ENCODE results near the gene TMPRSS4.
A peak's percentile ranks its signal among the peaks of the same experiment; 100 is the strongest.

The TMPRSS4 gene

GRCh38 chr11:118138839-118139420 is 62.1 kb downstream of the TMPRSS4 start:
- no peak for DNase-seq

- no peak for DNase-seq
Observed at GRCh38 chr11:118139578-118139977, 62.7 kb downstream of the TMPRSS4 start.

GRCh38 chr11:118142081-118142480 is 65.2 kb downstream of the TMPRSS4 start:
- DNase-seq: peak; percentile 10

GRCh38 chr11:118142809-118143208 is 65.9 kb downstream of the TMPRSS4 start:
- DNase-seq: peak; percentile 72

GRCh38 chr11:118143661-118144185 is 66.8 kb downstream of the TMPRSS4 start:
- DNase-seq: no peak

- no peak for DNase-seq
Observed at GRCh38 chr11:118144301-118145268, 67.7 kb downstream of the TMPRSS4 start.

- peak; percentile 79 for DNase-seq
Observed at GRCh38 chr11:118145285-118146227, 68.7 kb downstream of the TMPRSS4 start.

- no peak for DNase-seq
Observed at GRCh38 chr11:118146554-118146953, 69.7 kb downstream of the TMPRSS4 start.

- no peak for DNase-seq
Observed at GRCh38 chr11:118147502-118147901, 70.6 kb downstream of the TMPRSS4 start.

GRCh38 chr11:118148240-118148639 is 71.4 kb downstream of the TMPRSS4 start:
- DNase-seq: no peak

- DNase-seq: no peak
Observed at GRCh38 chr11:118148856-118149255, 72.0 kb downstream of the TMPRSS4 start.

GRCh38 chr11:118149493-118149892 is 72.6 kb downstream of the TMPRSS4 start:
- no peak for DNase-seq

- no peak for DNase-seq
Observed at GRCh38 chr11:118151431-118151830, 74.6 kb downstream of the TMPRSS4 start.

- DNase-seq: no peak
Observed at GRCh38 chr11:118152020-118152551, 75.2 kb downstream of the TMPRSS4 start.

GRCh38 chr11:118152552-118153471 is 75.9 kb downstream of the TMPRSS4 start, which contains the start of gene SCN4B:
Gene SCN4B (minus strand): TSS chr11:118152823. CDS start chr11:118152673, 150 bp downstream.
- DNase-seq: no peak

- no peak for DNase-seq
Observed at GRCh38 chr11:118153516-118153915, 76.6 kb downstream of the TMPRSS4 start.

- no peak for DNase-seq
Observed at GRCh38 chr11:118153976-118154375, 77.1 kb downstream of the TMPRSS4 start.

GRCh38 chr11:118154641-118155040 is 77.8 kb downstream of the TMPRSS4 start:
- no peak for DNase-seq

- DNase-seq: no peak
Observed at GRCh38 chr11:118155776-118156530, 79.1 kb downstream of the TMPRSS4 start.

- no peak for DNase-seq
Observed at GRCh38 chr11:118156531-118157185, 79.8 kb downstream of the TMPRSS4 start.
